Measurements from ENCODE around the gene LRRC75A. TPM values are rescaled to one million over a fixed set of nuclear protein-coding genes. Genes with fewer than 3 reads are reported as not detected.
"Not testable (repeated sequence)": the region's sequence is repeated elsewhere in the genome, so short reads cannot be mapped to it uniquely, and the experiment has no call there.

Gene LRRC75A
- total RNA-seq (ENCODE audit: low replicate concordance) = 3.6 and 6.1 TPM in 2 replicates

GRCh38 chr17:16491703-16492612 is at the start of gene LRRC75A:
Gene LRRC75A (minus strand): TSS chr17:16492193. CDS start chr17:16491990, 203 bp downstream.
- DNase-seq (ENCODE audit: low read depth) = no peak
- peak within 1 kb of the TSS; percentile 66 for H3K4me3 ChIP-seq (ENCODE audit: low read depth, low read length)
- TF ChIP-seq CTCF (IDR thresholded peaks at IDR 0.05; ENCODE audit: insufficient read depth, low read length) = no peak

GRCh38 chr17:16537130-16537458 is 45.1 kb upstream of the LRRC75A start:
- no peak for DNase-seq (ENCODE audit: low read depth)
- TF ChIP-seq CTCF (IDR thresholded peaks at IDR 0.05; ENCODE audit: insufficient read depth, low read length) = no peak
- H3K4me3 ChIP-seq (ENCODE audit: low read depth, low read length) = no peak overlapping the region

GRCh38 chr17:16534236-16534635 is 42.2 kb upstream of the LRRC75A start:
- H3K4me3 ChIP-seq (ENCODE audit: low read depth, low read length) = no peak overlapping the region
- TF ChIP-seq CTCF (IDR thresholded peaks at IDR 0.05; ENCODE audit: insufficient read depth, low read length) = no peak
- DNase-seq (ENCODE audit: low read depth) = no peak

- H3K4me3 ChIP-seq (ENCODE audit: low read depth, low read length) = no peak overlapping the region
- no peak for TF ChIP-seq CTCF (IDR thresholded peaks at IDR 0.05; ENCODE audit: insufficient read depth, low read length)
- DNase-seq (ENCODE audit: low read depth) = no peak
Observed at GRCh38 chr17:16529906-16530305, 37.9 kb upstream of the LRRC75A start.

GRCh38 chr17:16527298-16527697 is 35.3 kb upstream of the LRRC75A start:
- DNase-seq (ENCODE audit: low read depth) = no peak
- no peak for TF ChIP-seq CTCF (IDR thresholded peaks at IDR 0.05; ENCODE audit: insufficient read depth, low read length)
- no peak overlapping the region for H3K4me3 ChIP-seq (ENCODE audit: low read depth, low read length)

GRCh38 chr17:16525556-16525955 is 33.6 kb upstream of the LRRC75A start:
- not testable (repeated sequence) for H3K4me3 ChIP-seq (ENCODE audit: low read depth, low read length); DNase-seq (ENCODE audit: low read depth)

- peak; percentile 95 for DNase-seq (ENCODE audit: low read depth)
- peak; percentile 92 for TF ChIP-seq CTCF (IDR thresholded peaks at IDR 0.05; ENCODE audit: insufficient read depth, low read length)
- H3K4me3 ChIP-seq (ENCODE audit: low read depth, low read length) = no peak overlapping the region
Observed at GRCh38 chr17:16521070-16521727, 29.2 kb upstream of the LRRC75A start.
